H1 (cell line): Measurements from ENCODE around the gene GSTM2. TPM values are rescaled to one million over a fixed set of nuclear protein-coding genes. Genes with fewer than 3 reads are reported as not detected.

Experiments
- CTCF ChIA-PET: fragments of 300-600 bp; sonication (Branson Sonifier 250); formaldehyde crosslinking; loops from one replicate; lab custom pipeline; 2021; ENCODE audit not compliant: partially characterized antibody; lab: Charles Lee
- POLR2A ChIA-PET: fragments of 300-600 bp; sonication (Branson Sonifier 250); formaldehyde crosslinking; loops from one replicate; lab custom pipeline; 2021; ENCODE audit warnings: inconsistent platforms; ENCODE audit not compliant: partially characterized antibody; lab: Charles Lee
- DNase-seq, 2 experiments: peaks; one replicate each; pipeline versions ENCODE4 v3.0.0 to v3.0.0-alpha.2; 2010 to 2022; ENCODE audit warnings: low spot score in 2 of 2, low read depth in 1 of 2, mixed read lengths in 1 of 2
- FAIRE-seq: peaks from 2 replicates; lab custom pipeline; 2011; peaks lifted over from hg19 to GRCh38; lab: Jason Lieb, UNC
- H2AFZ ChIP-seq: 2 replicates; pipeline ENCODE4 v1.8.1; 2012; ENCODE audit warnings: low read length, inconsistent platforms
- H2AK5ac ChIP-seq: 2 replicates; pipeline ENCODE4 v1.6.1; 2013; ENCODE audit warnings: low read depth, low read length
- H2BK120ac ChIP-seq: replicated peaks from 2 replicates; pipeline ENCODE3; 2013; ENCODE audit warnings: low read depth, low read length, inconsistent platforms
- H2BK12ac ChIP-seq: 2 replicates; pipeline ENCODE4 v1.6.1; 2013; ENCODE audit warnings: low read depth, low read length
- H2BK15ac ChIP-seq: 2 replicates; pipeline ENCODE4 v1.6.1; 2013; ENCODE audit warnings: low read length
- H2BK20ac ChIP-seq: 2 replicates; pipeline ENCODE4 v1.6.1; 2013; ENCODE audit warnings: low read length
- H2BK5ac ChIP-seq: 2 replicates; pipeline ENCODE4 v1.6.1; 2013; ENCODE audit warnings: low read depth, low read length
- H3K14ac ChIP-seq: 2 replicates; pipeline ENCODE4 v1.6.1; 2013; ENCODE audit warnings: inconsistent platforms; ENCODE audit not compliant: insufficient read length
- H3K18ac ChIP-seq: 2 replicates; pipeline ENCODE4 v1.6.1; 2013; ENCODE audit warnings: low read length; ENCODE audit errors: extremely low read depth
- H3K23ac ChIP-seq: 2 replicates; pipeline ENCODE4 v1.6.1; 2013; ENCODE audit warnings: inconsistent platforms; ENCODE audit not compliant: insufficient read length
- H3K23me2 ChIP-seq: 2 replicates; pipeline ENCODE4 v1.6.1; 2013; ENCODE audit warnings: low read depth, low read length
- H3K27ac ChIP-seq: 2 replicates; pipeline ENCODE4 v1.6.1; 2011; ENCODE audit warnings: low read depth, low read length, inconsistent platforms
- H3K27me3 ChIP-seq, 4 experiments: replicated peaks in 1 of 4; 1 replicate in 1 of 4; 2 replicates in 3 of 4; pipeline versions ENCODE4 v1.6.1 to v1.8.1; 2011 to 2013; ENCODE audit warnings: low read length in 3 of 4, mild to moderate bottlenecking in 3 of 4, inconsistent platforms in 2 of 4, mixed read lengths in 2 of 4, moderate library complexity in 1 of 4; ENCODE audit not compliant: control insufficient read depth in 3 of 4, insufficient read depth in 3 of 4; ENCODE audit errors: extremely low read depth in 1 of 4
- H3K36me3 ChIP-seq, 4 experiments: 2 replicates each; pipeline versions ENCODE4 v1.6.1 to v1.8.1; 2011 to 2013; ENCODE audit warnings: mild to moderate bottlenecking in 4 of 4, low read length in 3 of 4, moderate library complexity in 2 of 4, control low read depth in 1 of 4, inconsistent platforms in 1 of 4; ENCODE audit not compliant: insufficient read depth in 4 of 4, control insufficient read depth in 2 of 4
- H3K4ac ChIP-seq: replicated peaks from 2 replicates; pipeline ENCODE3; 2013; ENCODE audit warnings: low read length, low read depth, mixed read lengths, inconsistent platforms; ENCODE audit not compliant: insufficient read length
- H3K4me1 ChIP-seq, 4 experiments: replicated peaks in 1 of 4; 1 replicate in 1 of 4; 2 replicates in 3 of 4; pipeline versions ENCODE4 v1.6.1 to v1.8.1; 2011 to 2013; ENCODE audit warnings: low read length in 3 of 4, inconsistent platforms in 2 of 4, mixed read lengths in 1 of 4; ENCODE audit not compliant: insufficient read depth in 4 of 4, control insufficient read depth in 3 of 4
- H3K4me2 ChIP-seq, 2 experiments: 2 replicates each; pipeline versions ENCODE4 v1.6.1 to v1.8.1; 2011 to 2013; ENCODE audit warnings: low read depth in 2 of 2, low read length in 2 of 2, control low read depth in 1 of 2, inconsistent platforms in 1 of 2, mild to moderate bottlenecking in 1 of 2; ENCODE audit not compliant: insufficient read depth in 1 of 2
- H3K4me3 ChIP-seq, 4 experiments: fragments of 200-600, 300-600 bp in 1 of 4; sonication (generic), shearing (Covaris generic), sonication (Bioruptor Twin) in 1 of 4; 2 replicates each; pipeline versions ENCODE4 v1.5.1 to v1.8.1; 2011 to 2016; ENCODE audit warnings: low read length in 4 of 4, low read depth in 3 of 4, control low read depth in 2 of 4, inconsistent platforms in 2 of 4, mild to moderate bottlenecking in 2 of 4, mixed read lengths in 1 of 4, moderate library complexity in 1 of 4; ENCODE audit not compliant: insufficient read depth in 2 of 4; ENCODE audit errors: extremely low read depth in 1 of 4
- H3K56ac ChIP-seq: replicated peaks from 2 replicates; pipeline ENCODE3; 2013; ENCODE audit warnings: low read depth, mild to moderate bottlenecking, mixed read lengths, low read length, inconsistent platforms; ENCODE audit not compliant: insufficient read length
- H3K79me1 ChIP-seq: 2 replicates; pipeline ENCODE4 v1.6.1; 2013; ENCODE audit warnings: low read depth, low read length, control low read depth
- H3K79me2 ChIP-seq, 2 experiments: 2 replicates each; pipeline versions ENCODE4 v1.6.1 to v1.8.1; 2012 to 2013; ENCODE audit warnings: low read length in 2 of 2, mild to moderate bottlenecking in 2 of 2, inconsistent platforms in 1 of 2; ENCODE audit not compliant: insufficient read depth in 2 of 2, control insufficient read depth in 1 of 2
- H3K9ac ChIP-seq, 4 experiments: replicated peaks in 1 of 4; 1 replicate in 1 of 4; 2 replicates in 3 of 4; pipeline versions ENCODE4 v1.6.1 to v1.8.1; 2011 to 2013; ENCODE audit warnings: low read depth in 3 of 4, low read length in 3 of 4, control low read depth in 2 of 4, mild to moderate bottlenecking in 2 of 4, moderate library complexity in 2 of 4, inconsistent platforms in 1 of 4; ENCODE audit errors: extremely low read depth in 1 of 4
- H3K9me3 ChIP-seq, 2 experiments: 2 replicates each; pipeline versions ENCODE4 v1.6.1 to v1.8.1; 2012 to 2013; ENCODE audit warnings: mild to moderate bottlenecking in 2 of 2, moderate library complexity in 2 of 2, control low read depth in 1 of 2, inconsistent platforms in 1 of 2, low read depth in 1 of 2, low read length in 1 of 2, mixed read lengths in 1 of 2; ENCODE audit not compliant: insufficient read depth in 2 of 2
- H4K20me1 ChIP-seq, 2 experiments: replicated peaks in 1 of 2; 2 replicates each; pipeline versions ENCODE3 to v1.8.1; 2011 to 2013; ENCODE audit warnings: inconsistent platforms in 2 of 2, low read length in 2 of 2, mild to moderate bottlenecking in 1 of 2; ENCODE audit not compliant: insufficient read depth in 2 of 2, control insufficient read depth in 1 of 2
- H4K5ac ChIP-seq: 2 replicates; pipeline ENCODE4 v1.6.1; 2013; ENCODE audit warnings: low read length, low read depth, mixed read lengths, inconsistent platforms; ENCODE audit not compliant: insufficient read length
- H4K8ac ChIP-seq: 2 replicates; pipeline ENCODE4 v1.8.0; 2013; ENCODE audit warnings: mild to moderate bottlenecking, moderate library complexity, low read length, inconsistent platforms; ENCODE audit not compliant: insufficient read depth; ENCODE audit errors: extremely low read depth
- H4K91ac ChIP-seq: replicated peaks from 2 replicates; pipeline ENCODE3; 2013; ENCODE audit warnings: low read length, mixed read lengths, inconsistent platforms; ENCODE audit not compliant: insufficient read length
- CBX5 ChIP-seq: fragments of 300-800, 300-1000 bp; sonication (generic); IDR thresholded peaks from 2 replicates; pipeline ENCODE4 v1.7.1; 2016; ENCODE audit warnings: antibody characterized with exemption, low read length, low read depth
- CREB1 ChIP-seq: IDR thresholded peaks from 2 replicates; pipeline ENCODE4 v1.6.1; 2012; ENCODE audit warnings: inconsistent platforms
- FOSL1 ChIP-seq: IDR thresholded peaks from 2 replicates; pipeline ENCODE4 v1.6.1; 2011; ENCODE audit warnings: mild to moderate bottlenecking, low read depth, low read length, moderate library complexity; ENCODE audit not compliant: insufficient read depth
- GABPA ChIP-seq: IDR thresholded peaks from 2 replicates; pipeline ENCODE4 v1.6.1; 2011; ENCODE audit warnings: mild to moderate bottlenecking, low read length, moderate library complexity, borderline replicate concordance; ENCODE audit not compliant: insufficient read depth
- RXRA ChIP-seq: IDR thresholded peaks from 2 replicates; pipeline ENCODE4 v1.6.1; 2011; ENCODE audit warnings: low read depth, mild to moderate bottlenecking, low read length, moderate library complexity; ENCODE audit not compliant: insufficient read depth
- SIRT6 ChIP-seq: IDR thresholded peaks from one replicate; pipeline ENCODE4 v1.7.1; 2012; ENCODE audit warnings: low read length, inconsistent platforms
- SP2 ChIP-seq: IDR thresholded peaks from 2 replicates; pipeline ENCODE4 v1.6.1; 2012; ENCODE audit warnings: mild to moderate bottlenecking, low read length, inconsistent platforms
- SRF ChIP-seq: IDR thresholded peaks from 2 replicates; pipeline ENCODE4 v1.6.1; 2011; ENCODE audit warnings: mild to moderate bottlenecking, low read depth, low read length, moderate library complexity
- SUZ12 ChIP-seq: fragments of 200-600 bp; sonication (generic); IDR thresholded peaks from 2 replicates; pipeline ENCODE4 v1.6.1; 2012; ENCODE audit warnings: mild to moderate bottlenecking, inconsistent platforms, low read length, moderate library complexity, mixed read lengths
- TAF7 ChIP-seq: optimal IDR thresholded peaks from 2 replicates; pipeline ENCODE3; 2011; ENCODE audit warnings: low read depth, mild to moderate bottlenecking, inconsistent platforms, low read length, moderate library complexity, borderline replicate concordance
- WGBS, 2 experiments: shearing (Covaris generic) in 1 of 2; methylation state at CpG; one replicate each; pipeline versions ENCODE4 v1.1.6 to v1.1.7; 2013 to 2015; ENCODE audit warnings: low lambda C conversion rate in 2 of 2, mixed read lengths in 2 of 2, inconsistent platforms in 1 of 2, low coverage in 1 of 2, missing lambda C conversion rate in 1 of 2; ENCODE audit not compliant: insufficient replicate concordance in 2 of 2, insufficient coverage in 1 of 2, insufficient read length in 1 of 2; ENCODE audit errors: extremely low coverage in 1 of 2, missing lambda C conversion rate in 1 of 2; 5-methylcytosine and 5-hydroxymethylcytosine counted together
- polyA plus RNA-seq, 7 experiments: library from polyadenylated mRNA; depleted of rRNA in 3 of 7; stranded (reverse) in 5 of 7; unstranded in 2 of 7; fragments of >200 nt in 5 of 7; fragments of 200-250 nt in 2 of 7; gene quantifications; 1 replicate in 5 of 7; 2 replicates in 1 of 7; 4 replicates in 1 of 7; pipeline versions ENCODE4 v1.2.1 to v1.2.3, GENCODE V29; 2011 to 2013; ENCODE audit warnings: missing spikeins in 2 of 7, mixed read lengths in 2 of 7
- total RNA-seq: library from RNA; stranded (reverse); fragmentation: NEBNext Ultra II Directional; extraction: Animal tissue kit (Norgen Biotek cat#: 25700); gene quantifications from 2 replicates; pipeline ENCODE4 v1.2.1, GENCODE V29; 2021
- TF ChIP-seq, protein P1 (sequence below): IDR thresholded peaks from 2 replicates; pipeline ENCODE4 v1.6.1; 2012; ENCODE audit warnings: inconsistent platforms

Gene GSTM2
- total and polyA plus RNA-seq, 2 of the 8 experiments (the other 6 are each of a cell fraction or from before 2014, with no cell fraction given): 9.6 to 23.1 TPM

DNA sequence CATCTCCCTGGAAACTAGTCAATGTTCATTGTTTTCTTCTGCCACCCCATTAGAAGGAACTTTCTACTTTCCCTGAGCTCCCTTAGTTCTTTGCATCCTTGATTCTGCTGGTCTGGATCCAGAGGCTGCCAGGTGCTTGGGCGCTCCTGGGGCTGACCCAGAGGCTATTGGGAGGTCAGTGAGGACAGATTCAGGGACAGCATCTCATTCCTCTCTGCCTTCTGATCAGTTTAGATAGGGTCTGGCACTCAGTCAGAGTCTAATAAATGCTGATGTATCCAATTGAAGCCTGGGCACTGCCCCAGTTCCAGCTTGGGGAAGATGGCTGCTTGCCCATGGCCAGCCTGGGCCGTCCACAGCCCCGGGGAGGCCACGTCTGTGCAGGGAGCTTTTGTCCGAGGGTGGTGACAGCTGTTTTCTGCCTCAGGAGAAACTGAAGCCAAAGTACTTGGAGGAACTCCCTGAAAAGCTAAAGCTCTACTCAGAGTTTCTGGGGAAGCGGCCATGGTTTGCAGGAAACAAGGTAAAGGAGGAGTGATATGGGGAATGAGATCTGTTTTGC is 22.1 kb downstream of the GSTM2 start:
- H3K56ac ChIP-seq: no peak overlapping the region
- no peaks in the 10 kb centered on the region for H3K36me3 ChIP-seq
- H2BK120ac ChIP-seq: no peak overlapping the region
- no peaks in the 10 kb centered on the region for H3K27me3 ChIP-seq
- no peak overlapping the region for H4K91ac ChIP-seq
- 91% methylated on average over 6 of the region's 6 CpGs; no CpG with 5 or more reads in 1 of the 2 experiments for WGBS, 2 experiments
- no peak overlapping the region for H4K8ac ChIP-seq
- H2AK5ac ChIP-seq: no peak overlapping the region
- H3K4me3 ChIP-seq: no peak overlapping the region
- FAIRE-seq: no peak
- peaks cover 0 to 5% (median 3%) of the 10 kb centered on the region in 4 experiments; a peak in 3 of 7 replicates for H3K4me1 ChIP-seq
- no peak overlapping the region for H2BK15ac ChIP-seq
- H3K79me2 ChIP-seq: no peaks in the 10 kb centered on the region
- H2BK5ac ChIP-seq: no peak overlapping the region
- H2AFZ ChIP-seq: no peak overlapping the region
- H2BK12ac ChIP-seq: no peak overlapping the region
- CTCF ChIA-PET: interaction anchor here (0.9 to 5.4 kb wide), 3 partner anchors 32 to 49 kb away, joined by 3 to 60 read pairs (median 4); no protein-coding TSS in a partner anchor
- 0 out of 4 replicates have a peak, but pooled peaks cover 0 to 2% of the 10 kb centered on the region in 2 experiments for H3K9me3 ChIP-seq
- no peak overlapping the region for H3K18ac ChIP-seq
- POLR2A ChIA-PET: no interaction called here
- H3K23ac ChIP-seq: no peak overlapping the region
- H3K23me2 ChIP-seq: peaks cover 4% of the 10 kb centered on the region; the same call in 1 of the 2 replicates
- H3K4ac ChIP-seq: no peak overlapping the region
- H3K79me1 ChIP-seq: no peaks in the 10 kb centered on the region
- H3K27ac ChIP-seq: no peak overlapping the region
- no peak overlapping the region for H3K4me2 ChIP-seq
- no peak overlapping the region for H3K9ac ChIP-seq
- DNase-seq: no peak
- no peak overlapping the region for H2BK20ac ChIP-seq
- H3K14ac ChIP-seq: no peak overlapping the region
- no peaks in the 10 kb centered on the region for H4K20me1 ChIP-seq
- H4K5ac ChIP-seq: no peak overlapping the region
- TF ChIP-seq SUZ12 (no peak), FOSL1 (no peak), SRF (no peak), GABPA (no peak), TAF7 (no peak), CBX5 (no peak), SIRT6 (no peak), RXRA (no peak), SP2 (no peak), CREB1 (no peak)
- TF ChIP-seq, protein P1, sequence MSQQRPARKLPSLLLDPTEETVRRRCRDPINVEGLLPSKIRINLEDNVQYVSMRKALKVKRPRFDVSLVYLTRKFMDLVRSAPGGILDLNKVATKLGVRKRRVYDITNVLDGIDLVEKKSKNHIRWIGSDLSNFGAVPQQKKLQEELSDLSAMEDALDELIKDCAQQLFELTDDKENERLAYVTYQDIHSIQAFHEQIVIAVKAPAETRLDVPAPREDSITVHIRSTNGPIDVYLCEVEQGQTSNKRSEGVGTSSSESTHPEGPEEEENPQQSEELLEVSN: no peak
